Panc1 (cell line): ENCODE results near the gene MYO5B. TPM values are rescaled to one million over a fixed set of nuclear protein-coding genes. Genes with fewer than 3 reads are reported as not detected.

Experiments used
- ATAC-seq: fragments of 200-7000 bp; cut with Tn5 transposase; 2 replicates; pipeline ENCODE4 v1.9.1; 2020; ENCODE audit warnings: mild to moderate bottlenecking, moderate library complexity
- BruUV-seq: library from RNA; stranded (reverse); fragments of 400-500 nt; replicated peaks from 2 replicates; lab custom pipeline; 2021; lab: Mats Ljungman, UMichigan
- CTCF ChIA-PET: fragments of 300-600 bp; sonication (Branson Sonifier 250); formaldehyde crosslinking; loops from one replicate; lab custom pipeline; 2022; ENCODE audit warnings: antibody characterized with exemption; lab: Charles Lee
- POLR2A ChIA-PET: fragments of 300-600 bp; sonication (Branson Sonifier 250); formaldehyde crosslinking; loops from one replicate; lab custom pipeline; 2022; ENCODE audit warnings: antibody characterized with exemption; lab: Charles Lee
- DNase-seq: peaks from one replicate; pipeline ENCODE4 v3.0.0-alpha.2; 2010; ENCODE audit warnings: low read depth, low spot score
- H3K27ac ChIP-seq: 2 replicates; pipeline ENCODE4 v1.5.1; 2011; ENCODE audit warnings: mild to moderate bottlenecking, low read length, inconsistent platforms
- H3K27me3 ChIP-seq: fragments of 200-500 bp; sonication (Bioruptor generic); 2 replicates; pipeline ENCODE4 v1.6.0; 2014; ENCODE audit warnings: low read length, inconsistent platforms; ENCODE audit not compliant: control insufficient read depth, insufficient read depth
- H3K36me3 ChIP-seq: fragments of 200-500 bp; sonication (Bioruptor generic); 2 replicates; pipeline ENCODE4 v1.5.1; 2014; ENCODE audit warnings: inconsistent platforms, mild to moderate bottlenecking, low read length, moderate library complexity; ENCODE audit not compliant: control insufficient read depth, insufficient read depth
- H3K4me1 ChIP-seq: 2 replicates; pipeline ENCODE4 v1.5.1; 2011; ENCODE audit warnings: inconsistent platforms, mild to moderate bottlenecking, low read length, moderate library complexity; ENCODE audit not compliant: control insufficient read depth, insufficient read depth
- H3K4me3 ChIP-seq, 2 experiments: 2 replicates each; pipeline ENCODE4 v1.5.1; 2011 to 2012; ENCODE audit warnings: low read depth in 2 of 2, low read length in 2 of 2, mild to moderate bottlenecking in 2 of 2, inconsistent platforms in 1 of 2, moderate library complexity in 1 of 2
- H3K9me3 ChIP-seq: fragments of 200-500 bp; sonication (Bioruptor generic); 2 replicates; pipeline ENCODE4 v1.5.1; 2014; ENCODE audit warnings: low read depth, mild to moderate bottlenecking, inconsistent platforms, low read length, moderate library complexity; ENCODE audit not compliant: control insufficient read depth, insufficient read depth
- POLR2AphosphoS5 ChIP-seq: IDR thresholded peaks from 2 replicates; pipeline ENCODE4 v1.6.1; 2012; ENCODE audit warnings: mild to moderate bottlenecking, low read depth, low read length, moderate library complexity
- SIN3A ChIP-seq: IDR thresholded peaks from 2 replicates; pipeline ENCODE4 v1.6.1; 2012; ENCODE audit warnings: low read depth, mild to moderate bottlenecking, low read length, moderate library complexity, borderline replicate concordance; ENCODE audit not compliant: insufficient read depth
- TCF7L2 ChIP-seq: IDR thresholded peaks from 2 replicates; pipeline ENCODE4 v1.6.1; 2011; ENCODE audit warnings: mild to moderate bottlenecking, low read depth, low read length, inconsistent platforms
- in situ Hi-C: cut with HindIII; loops from 2 replicates; pipeline ENCODE4 v1.10.0; 2016; ENCODE audit warnings: low sequenced_read_pairs, low pct_unique_long_range_greater_than_20kb
- intact Hi-C: fragments of 100-400 bp; cut with micrococcal nuclease; formaldehyde crosslinking; loops from one replicate; pipeline ENCODE4 v1.10.0; 2022; ENCODE audit not compliant: unreplicated experiment
- total RNA-seq: library from RNA; stranded (reverse); gene quantifications from one replicate; pipeline ENCODE4 v1.2.1, GENCODE V29; 2021; ENCODE audit not compliant: unreplicated experiment
- TF ChIP-seq, protein P1 (sequence below), 2 experiments: IDR thresholded peaks; 2 replicates each; pipeline ENCODE4 v1.6.1; 2011 to 2012; ENCODE audit warnings: low read depth in 2 of 2, control low read depth in 1 of 2, low read length in 1 of 2, mild to moderate bottlenecking in 1 of 2, moderate library complexity in 1 of 2; ENCODE audit not compliant: insufficient read depth in 1 of 2
- TF ChIP-seq, protein P2 (sequence below): fragments of 450-650 bp; IDR thresholded peaks from 2 replicates; pipeline ENCODE4 v1.5.1; 2017; ENCODE audit warnings: mild to moderate bottlenecking

Gene MYO5B
- total RNA-seq, 1 experiment from 2014 or later = 0.31 TPM

DNA sequence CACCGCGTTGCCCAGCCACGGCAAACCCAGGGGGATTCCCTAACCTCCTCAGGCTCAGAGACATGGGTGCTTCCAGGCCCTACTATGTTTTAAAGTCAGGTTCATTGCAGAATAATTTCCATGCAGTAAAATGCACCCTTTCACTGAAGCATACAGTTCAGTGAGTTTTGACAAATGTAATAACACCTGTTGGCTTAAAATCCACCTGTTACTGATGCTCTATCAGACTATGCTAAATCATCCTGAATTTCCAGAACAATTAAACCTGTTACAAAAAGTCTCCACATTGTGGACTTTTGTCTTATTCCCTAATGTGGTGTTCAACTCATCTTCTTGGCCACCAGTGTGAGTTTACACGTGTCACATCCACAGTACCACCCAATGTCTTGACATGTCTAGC is 234.6 kb downstream of the MYO5B start:
- Histone ChIP-seq H3K4me1 (no peaks in the 10 kb centered on the region), H3K27me3 (no peaks in the 10 kb centered on the region), H3K36me3 (no peaks in the 10 kb centered on the region), H3K9me3 (no peaks in the 10 kb centered on the region), H3K27ac (no peak overlapping the region), H3K4me3 (no peak overlapping the region)
- DNase-seq (no peak), ATAC-seq (no peak)
- no TSS peak for BruUV-seq
- intact Hi-C loops = no loop called here
- CTCF ChIA-PET = no interaction called here
- in situ Hi-C loops = no loop called here
- TF ChIP-seq, protein P1, sequence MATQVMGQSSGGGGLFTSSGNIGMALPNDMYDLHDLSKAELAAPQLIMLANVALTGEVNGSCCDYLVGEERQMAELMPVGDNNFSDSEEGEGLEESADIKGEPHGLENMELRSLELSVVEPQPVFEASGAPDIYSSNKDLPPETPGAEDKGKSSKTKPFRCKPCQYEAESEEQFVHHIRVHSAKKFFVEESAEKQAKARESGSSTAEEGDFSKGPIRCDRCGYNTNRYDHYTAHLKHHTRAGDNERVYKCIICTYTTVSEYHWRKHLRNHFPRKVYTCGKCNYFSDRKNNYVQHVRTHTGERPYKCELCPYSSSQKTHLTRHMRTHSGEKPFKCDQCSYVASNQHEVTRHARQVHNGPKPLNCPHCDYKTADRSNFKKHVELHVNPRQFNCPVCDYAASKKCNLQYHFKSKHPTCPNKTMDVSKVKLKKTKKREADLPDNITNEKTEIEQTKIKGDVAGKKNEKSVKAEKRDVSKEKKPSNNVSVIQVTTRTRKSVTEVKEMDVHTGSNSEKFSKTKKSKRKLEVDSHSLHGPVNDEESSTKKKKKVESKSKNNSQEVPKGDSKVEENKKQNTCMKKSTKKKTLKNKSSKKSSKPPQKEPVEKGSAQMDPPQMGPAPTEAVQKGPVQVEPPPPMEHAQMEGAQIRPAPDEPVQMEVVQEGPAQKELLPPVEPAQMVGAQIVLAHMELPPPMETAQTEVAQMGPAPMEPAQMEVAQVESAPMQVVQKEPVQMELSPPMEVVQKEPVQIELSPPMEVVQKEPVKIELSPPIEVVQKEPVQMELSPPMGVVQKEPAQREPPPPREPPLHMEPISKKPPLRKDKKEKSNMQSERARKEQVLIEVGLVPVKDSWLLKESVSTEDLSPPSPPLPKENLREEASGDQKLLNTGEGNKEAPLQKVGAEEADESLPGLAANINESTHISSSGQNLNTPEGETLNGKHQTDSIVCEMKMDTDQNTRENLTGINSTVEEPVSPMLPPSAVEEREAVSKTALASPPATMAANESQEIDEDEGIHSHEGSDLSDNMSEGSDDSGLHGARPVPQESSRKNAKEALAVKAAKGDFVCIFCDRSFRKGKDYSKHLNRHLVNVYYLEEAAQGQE (IDR thresholded peaks at IDR 0.05; ENCODE audit: insufficient read depth in 1 of 2, low read depth in 2 of 2, low read length in 1 of 2) = no peak
- TF ChIP-seq TCF7L2 (no peak), POLR2AphosphoS5 (no peak), SIN3A (no peak)
- TF ChIP-seq, protein P2, sequence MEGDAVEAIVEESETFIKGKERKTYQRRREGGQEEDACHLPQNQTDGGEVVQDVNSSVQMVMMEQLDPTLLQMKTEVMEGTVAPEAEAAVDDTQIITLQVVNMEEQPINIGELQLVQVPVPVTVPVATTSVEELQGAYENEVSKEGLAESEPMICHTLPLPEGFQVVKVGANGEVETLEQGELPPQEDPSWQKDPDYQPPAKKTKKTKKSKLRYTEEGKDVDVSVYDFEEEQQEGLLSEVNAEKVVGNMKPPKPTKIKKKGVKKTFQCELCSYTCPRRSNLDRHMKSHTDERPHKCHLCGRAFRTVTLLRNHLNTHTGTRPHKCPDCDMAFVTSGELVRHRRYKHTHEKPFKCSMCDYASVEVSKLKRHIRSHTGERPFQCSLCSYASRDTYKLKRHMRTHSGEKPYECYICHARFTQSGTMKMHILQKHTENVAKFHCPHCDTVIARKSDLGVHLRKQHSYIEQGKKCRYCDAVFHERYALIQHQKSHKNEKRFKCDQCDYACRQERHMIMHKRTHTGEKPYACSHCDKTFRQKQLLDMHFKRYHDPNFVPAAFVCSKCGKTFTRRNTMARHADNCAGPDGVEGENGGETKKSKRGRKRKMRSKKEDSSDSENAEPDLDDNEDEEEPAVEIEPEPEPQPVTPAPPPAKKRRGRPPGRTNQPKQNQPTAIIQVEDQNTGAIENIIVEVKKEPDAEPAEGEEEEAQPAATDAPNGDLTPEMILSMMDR = no peak
- POLR2A ChIA-PET = no interaction called here

DNA sequence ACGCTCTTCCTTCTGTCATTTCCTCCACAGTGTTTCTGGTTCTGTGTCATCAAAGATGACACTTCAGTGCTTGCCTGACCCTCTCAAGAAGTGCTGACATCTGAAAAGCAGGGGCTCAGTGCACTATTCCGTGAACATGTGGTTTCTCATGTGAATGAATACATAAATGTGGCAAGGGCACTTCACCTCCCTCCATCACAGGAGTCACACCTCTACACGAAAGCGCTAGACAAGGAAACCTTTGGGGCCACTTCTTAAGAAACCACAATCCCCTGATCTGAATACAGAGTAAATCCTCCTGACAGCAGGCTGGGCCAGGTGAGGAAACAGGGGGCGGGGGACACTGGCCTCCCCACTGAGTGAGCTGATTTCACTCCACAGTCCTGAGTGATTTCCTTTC is 235.8 kb downstream of the MYO5B start:
- in situ Hi-C loops = no loop called here
- H3K4me1 ChIP-seq = no peaks in the 10 kb centered on the region
- intact Hi-C loops = no loop called here
- no peak overlapping the region for H3K27ac ChIP-seq
- H3K36me3 ChIP-seq = no peaks in the 10 kb centered on the region
- no peak for TF ChIP-seq SIN3A
- TF ChIP-seq TCF7L2 = no peak
- no peak for TF ChIP-seq POLR2AphosphoS5
- TF ChIP-seq, protein P1 (IDR thresholded peaks at IDR 0.05; ENCODE audit: insufficient read depth in 1 of 2, low read depth in 2 of 2, low read length in 1 of 2) = no peak
- TF ChIP-seq, protein P2 = no peak
- no TSS peak for BruUV-seq
- DNase-seq (no peak), ATAC-seq (no peak)
- no peaks in the 10 kb centered on the region for H3K9me3 ChIP-seq
- H3K27me3 ChIP-seq = no peaks in the 10 kb centered on the region
- no peak overlapping the region for H3K4me3 ChIP-seq
- POLR2A ChIA-PET = no interaction called here
- CTCF ChIA-PET = no interaction called here
